Spleen (tissue), 11 donors: ENCODE data around the gene RPL21. TPM values are rescaled to one million over a fixed set of nuclear protein-coding genes. Genes with fewer than 3 reads are reported as not detected.

Source experiments
- DNase-seq: peaks from one replicate; pipeline ENCODE4 v3.0.0-alpha.2; 2020
- H3K27ac ChIP-seq, 8 donors: fragments of 200-600 bp; sonication (generic) in 7 of 8; 1 replicate in 4 of 8; 2 replicates in 4 of 8; pipeline versions ENCODE4 v1.5.0 to v1.8.0; 2016 to 2021; ENCODE audit warnings: inconsistent platforms in 4 of 8, mild to moderate bottlenecking in 4 of 8, moderate library complexity in 1 of 8
- H3K27me3 ChIP-seq, 7 donors: fragments of 200-600 bp; sonication (generic) in 6 of 7; replicated peaks in 1 of 7; 1 replicate in 4 of 7; 2 replicates in 3 of 7; pipeline versions ENCODE4 v1.5.0 to v1.8.0; 2016 to 2021; ENCODE audit warnings: inconsistent platforms in 3 of 7, mild to moderate bottlenecking in 1 of 7
- H3K36me3 ChIP-seq, 6 donors: fragments of 200-600 bp; sonication (generic) in 5 of 6; 1 replicate in 4 of 6; 2 replicates in 2 of 6; pipeline versions ENCODE4 v1.5.0 to v1.8.0; 2016 to 2021; ENCODE audit warnings: inconsistent platforms in 2 of 6
- H3K4me1 ChIP-seq, 6 donors: fragments of 200-600 bp; sonication (generic) in 5 of 6; 1 replicate in 3 of 6; 2 replicates in 3 of 6; pipeline versions ENCODE4 v1.5.0 to v1.8.0; 2016 to 2021; ENCODE audit warnings: inconsistent platforms in 3 of 6
- H3K4me3 ChIP-seq, 8 donors: fragments of 200-600 bp; sonication (generic) in 7 of 8; 1 replicate in 4 of 8; 2 replicates in 4 of 8; pipeline versions ENCODE4 v1.5.0 to v1.8.0; 2016 to 2021; ENCODE audit warnings: inconsistent platforms in 4 of 8, mild to moderate bottlenecking in 4 of 8, moderate library complexity in 2 of 8
- H3K9me3 ChIP-seq, 8 donors: fragments of 200-600 bp; sonication (generic) in 7 of 8; 1 replicate in 4 of 8; 2 replicates in 4 of 8; pipeline versions ENCODE4 v1.5.0 to v1.8.0; 2016 to 2021; ENCODE audit warnings: inconsistent platforms in 4 of 8
- POLR2A ChIP-seq, 3 donors: fragments of 450-650 bp; IDR thresholded peaks; one replicate each; pipeline ENCODE4 v1.5.1; 2017; ENCODE audit warnings: antibody characterized with exemption in 3 of 3, mild to moderate bottlenecking in 1 of 3
- POLR2AphosphoS5 ChIP-seq, 3 donors: sonication (generic); formaldehyde crosslinking; IDR thresholded peaks; one replicate each; pipeline ENCODE4 v1.5.1; 2017; ENCODE audit warnings: antibody characterized with exemption in 3 of 3
- WGBS, 5 donors: extraction: QIAGEN DNeasy Blood & Tissue Kit in 3 of 5; methylation state at CpG; one replicate each; pipeline versions ENCODE4 v1.1.5 to v1.1.7; 2013 to 2018; 5-methylcytosine and 5-hydroxymethylcytosine counted together
- intact Hi-C: fragments of 100-400 bp; cut with DNase I; formaldehyde crosslinking; loops from one replicate; pipeline ENCODE4 v1.15.0; 2023; ENCODE audit warnings: low total_unique reads
- polyA plus RNA-seq, 3 donors: library from polyadenylated mRNA; stranded (reverse); fragments of 200-250 nt; gene quantifications; one replicate each; pipeline ENCODE4 v1.2.1, GENCODE V29; 2013
- small RNA-seq, 4 donors: library from RNA; depleted of rRNA; stranded (forward); fragments of <200 nt; gene quantifications; one replicate each; pipeline ENCODE3, GENCODE V24; 2016
- total RNA-seq, 7 donors: library from RNA; depleted of rRNA in 3 of 7; stranded (reverse); fragments of >200 nt in 3 of 7; fragmentation: NEBNext Ultra II Directional in 4 of 7; extraction: Animal tissue kit (Norgen Biotek cat#: 25700) in 4 of 7; gene quantifications; one replicate each; pipeline versions ENCODE4 v1.1.0 to v1.2.1, GENCODE V29; 2016 to 2021
- TF ChIP-seq, protein P1 (sequence below), 11 experiments: fragments of 200-600 bp in 7 of 11; fragments of 450-650 bp in 4 of 11; sonication (generic) in 4 of 11; IDR thresholded peaks in 8 of 11; conservative IDR thresholded peaks in 3 of 11; 1 replicate in 7 of 11; 2 replicates in 4 of 11; pipeline versions ENCODE4 v1.4.0 to v1.8.0; 2016 to 2021; ENCODE audit warnings: antibody characterized with exemption in 11 of 11, inconsistent platforms in 4 of 11, mild to moderate bottlenecking in 1 of 11
- donor health status: healthy with polysubstance abuse.
- donor health status: DM: no; HTN: no; CAD: no; lungs with moderate emphysema.
- donor health status: DM: no; HTN: no; CAD: no.
- donor health status: Bipolar disorder and iron deficiency.
- donor health status: healthy.
- donor health status: DM: no; HTN: no; CAD: no.
- donor health status: DM: yes; HTN: yes; CAD: no.

The RPL21 gene
- total and polyA plus RNA-seq, 10 donors: 876 to 2,187 (median 1,134) TPM

DNA sequence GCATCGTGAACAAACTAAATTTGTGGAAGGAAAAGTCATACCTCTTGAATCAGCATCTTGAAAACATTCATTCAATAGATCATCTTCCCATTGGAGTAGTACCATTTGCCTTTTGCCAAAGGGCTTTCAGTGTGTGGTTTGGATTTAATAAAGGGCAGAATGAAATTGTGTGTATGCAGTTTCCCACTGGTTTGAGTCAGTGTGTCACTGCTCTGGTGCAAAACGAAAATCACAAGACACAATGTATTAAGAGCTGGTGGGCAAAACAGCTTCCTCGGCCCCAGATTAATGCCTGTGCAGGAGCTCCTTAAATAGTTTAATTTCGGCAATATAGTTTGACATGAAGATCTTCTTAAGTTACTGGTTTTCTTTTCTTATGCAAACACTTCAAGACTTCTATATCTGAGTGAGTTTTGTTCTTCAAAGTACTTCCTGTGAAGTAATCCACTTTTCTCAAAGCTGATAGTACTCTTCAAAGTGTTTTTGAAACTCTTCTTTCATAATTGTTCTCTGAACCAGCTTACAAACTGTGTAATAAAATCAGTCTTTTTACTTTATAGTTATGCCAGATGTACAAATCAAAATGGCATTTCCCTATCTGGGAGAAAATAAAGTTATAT, 51.4 kb downstream of the RPL21 start:
- DNase-seq: no peak
- peak overlapping the region in 2 of 8 donors; percentile 40 to 52 for H3K27ac ChIP-seq
- peaks cover 0 to 5% (median 0%) of the 10 kb centered on the region in 7 donors for H3K27me3 ChIP-seq
- no peak overlapping the region for H3K4me3 ChIP-seq
- no peaks in the 10 kb centered on the region for H3K36me3 ChIP-seq
- 43 to 61% (median 50%) methylated on average over 4 of the region's 4 CpGs for WGBS, 5 donors
- intact Hi-C loops: no loop called here
- no peak for TF ChIP-seq POLR2AphosphoS5 (IDR thresholded peaks at IDR 0.05)
- TF ChIP-seq, protein P1, sequence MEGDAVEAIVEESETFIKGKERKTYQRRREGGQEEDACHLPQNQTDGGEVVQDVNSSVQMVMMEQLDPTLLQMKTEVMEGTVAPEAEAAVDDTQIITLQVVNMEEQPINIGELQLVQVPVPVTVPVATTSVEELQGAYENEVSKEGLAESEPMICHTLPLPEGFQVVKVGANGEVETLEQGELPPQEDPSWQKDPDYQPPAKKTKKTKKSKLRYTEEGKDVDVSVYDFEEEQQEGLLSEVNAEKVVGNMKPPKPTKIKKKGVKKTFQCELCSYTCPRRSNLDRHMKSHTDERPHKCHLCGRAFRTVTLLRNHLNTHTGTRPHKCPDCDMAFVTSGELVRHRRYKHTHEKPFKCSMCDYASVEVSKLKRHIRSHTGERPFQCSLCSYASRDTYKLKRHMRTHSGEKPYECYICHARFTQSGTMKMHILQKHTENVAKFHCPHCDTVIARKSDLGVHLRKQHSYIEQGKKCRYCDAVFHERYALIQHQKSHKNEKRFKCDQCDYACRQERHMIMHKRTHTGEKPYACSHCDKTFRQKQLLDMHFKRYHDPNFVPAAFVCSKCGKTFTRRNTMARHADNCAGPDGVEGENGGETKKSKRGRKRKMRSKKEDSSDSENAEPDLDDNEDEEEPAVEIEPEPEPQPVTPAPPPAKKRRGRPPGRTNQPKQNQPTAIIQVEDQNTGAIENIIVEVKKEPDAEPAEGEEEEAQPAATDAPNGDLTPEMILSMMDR (IDR thresholded peaks at IDR 0.05 in 8 of 11, conservative IDR thresholded peaks at IDR 0.05 in 3 of 11): no peak
- TF ChIP-seq POLR2A (IDR thresholded peaks at IDR 0.05): no peak
- H3K4me1 ChIP-seq: peaks cover 0 to 13% (median 0%) of the 10 kb centered on the region in 6 donors
- H3K9me3 ChIP-seq: no peaks in the 10 kb centered on the region

DNA sequence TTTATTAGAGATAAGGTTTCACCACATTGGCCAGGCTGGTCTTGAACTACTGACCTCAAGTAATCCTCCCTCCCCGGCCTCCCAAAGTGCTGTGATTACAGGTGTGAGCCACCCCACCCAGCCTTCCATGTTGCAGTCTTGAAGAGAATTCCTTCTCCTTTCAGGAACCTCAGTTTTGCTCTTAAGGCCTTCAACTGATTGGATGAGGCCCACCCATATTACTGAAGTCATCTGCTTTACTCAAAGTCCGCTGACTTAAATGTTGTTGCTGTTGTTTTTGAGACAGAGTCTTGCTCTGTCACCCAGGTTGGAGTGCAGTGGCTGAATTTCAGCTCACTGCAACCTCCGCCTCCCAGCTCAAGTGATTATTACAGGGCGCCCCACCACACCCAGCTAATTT, 52.7 kb downstream of the RPL21 start:
- intact Hi-C loops: no loop called here
- no peak overlapping the region for H3K4me3 ChIP-seq
- H3K4me1 ChIP-seq: peaks cover 0 to 13% (median 0%) of the 10 kb centered on the region in 6 donors
- H3K27me3 ChIP-seq: peaks cover 0 to 1% (median 0%) of the 10 kb centered on the region in 7 donors
- no peaks in the 10 kb centered on the region for H3K9me3 ChIP-seq
- H3K36me3 ChIP-seq: no peaks in the 10 kb centered on the region
- no peak for DNase-seq
- WGBS, 5 donors: 88 to 96% (median 93%) methylated on average over 4 of the region's 4 CpGs
- no peak overlapping the region for H3K27ac ChIP-seq
- TF ChIP-seq, protein P1 (IDR thresholded peaks at IDR 0.05 in 8 of 11, conservative IDR thresholded peaks at IDR 0.05 in 3 of 11): no peak
- TF ChIP-seq POLR2AphosphoS5 (IDR thresholded peaks at IDR 0.05): no peak
- TF ChIP-seq POLR2A (IDR thresholded peaks at IDR 0.05): no peak

DNA sequence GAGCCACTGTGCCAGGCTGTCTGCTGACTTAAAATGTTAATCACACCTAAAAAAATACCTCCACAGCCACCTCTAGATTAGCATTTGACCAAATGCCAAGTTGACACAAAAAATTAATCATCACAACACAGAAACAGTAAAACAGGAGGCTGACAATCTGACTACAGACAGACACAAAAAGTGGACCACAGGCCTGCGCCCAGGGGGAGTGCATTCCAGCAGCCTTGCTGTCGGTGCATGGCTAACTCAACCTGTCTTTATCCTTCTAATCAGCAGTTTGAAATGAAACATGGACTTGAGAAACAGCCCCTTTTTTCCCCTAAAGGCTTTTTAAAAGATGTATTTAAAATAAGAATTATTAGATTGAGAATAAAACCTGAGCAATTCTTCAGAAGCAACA, 53.3 kb downstream of the RPL21 start:
- H3K27me3 ChIP-seq: no peaks in the 10 kb centered on the region
- intact Hi-C loops: no loop called here
- no peak overlapping the region for H3K27ac ChIP-seq
- whole genome bisulfite sequencing, 5 donors: 91 to 100% (median 94%) methylated on average over 2 of the region's 2 CpGs
- TF ChIP-seq, protein P1 (IDR thresholded peaks at IDR 0.05 in 8 of 11, conservative IDR thresholded peaks at IDR 0.05 in 3 of 11): no peak
- TF ChIP-seq POLR2A (IDR thresholded peaks at IDR 0.05) (no peak), POLR2AphosphoS5 (IDR thresholded peaks at IDR 0.05) (no peak)
- DNase-seq: no peak
- H3K9me3 ChIP-seq: no peaks in the 10 kb centered on the region
- no peaks in the 10 kb centered on the region for H3K36me3 ChIP-seq
- H3K4me3 ChIP-seq: no peak overlapping the region
- H3K4me1 ChIP-seq: peaks cover 0 to 13% (median 0%) of the 10 kb centered on the region in 6 donors

Small RNA genes lying within 50 kb of the gene (small RNA-seq; reads per million reads assigned to genes)
- gene SNORA27: 0 reads per million in 4 donors
- 0 reads per million in 4 donors for gene SNORD102

Other genes with a start within 250 kb of the RPL21 start
- gene USP12, start 79.7 kb upstream of the RPL21 start, total RNA-seq: 10 to 100 TPM; 26.9 to 37.3 (median 34.3) TPM
- 10 to 100 TPM; 13.3 to 18.8 (median 16.1) TPM for gene USP12, start 79.7 kb upstream of the RPL21 start, polyA plus RNA-seq
- gene RASL11A, start 19.3 kb downstream of the RPL21 start, total RNA-seq: 10 to 100 TPM in 5 of 7 donors, 1 to 10 TPM in 2; 9.2 to 37.9 (median 16.1) TPM
- 10 to 100 TPM in 2 of 3 donors, 1 to 10 TPM in 1; 6.7 to 29.8 (median 11.2) TPM for gene RASL11A, start 19.3 kb downstream of the RPL21 start, polyA plus RNA-seq
- gene GTF3A, start 173.1 kb downstream of the RPL21 start, total RNA-seq: 100 to 1,000 TPM in 6 of 7 donors, 10 to 100 TPM in 1; 90.7 to 149 (median 105) TPM
- 100 to 1,000 TPM; 230 to 275 (median 267) TPM for gene GTF3A, start 173.1 kb downstream of the RPL21 start, polyA plus RNA-seq
- gene MTIF3, start 199.0 kb downstream of the RPL21 start, total RNA-seq: 10 to 100 TPM; 38.1 to 92.1 (median 46.8) TPM
- gene MTIF3, start 199.0 kb downstream of the RPL21 start, polyA plus RNA-seq: 10 to 100 TPM; 73.7 to 95.2 (median 79.6) TPM